OCI-LY1 (cell line): ENCODE data around the gene ANO8.

ENCODE experiments used
- H2AFZ ChIP-seq: fragments of 200-600 bp; sonication (generic), shearing (Covaris generic); 2 replicates; pipeline ENCODE4 v1.6.0; 2014; ENCODE audit warnings: antibody characterized with exemption, mild to moderate bottlenecking, low read length
- H3F3A ChIP-seq: fragments of 200-600 bp; sonication (generic), shearing (Covaris generic); 2 replicates; pipeline ENCODE4 v1.6.0; 2014; ENCODE audit warnings: mild to moderate bottlenecking, antibody characterized with exemption, low read length, moderate library complexity; ENCODE audit not compliant: insufficient read depth
- H3K27ac ChIP-seq: fragments of 200-600 bp; sonication (generic); 2 replicates; pipeline ENCODE4 v1.5.1; 2014; ENCODE audit warnings: low read length, mixed run types, mild to moderate bottlenecking, low read depth; ENCODE audit not compliant: poor library complexity, severe bottlenecking
- H3K27me3 ChIP-seq: fragments of 200-600 bp; sonication (generic); 2 replicates; pipeline ENCODE4 v1.6.0; 2014; ENCODE audit warnings: antibody characterized with exemption, mild to moderate bottlenecking, low read length, moderate library complexity; ENCODE audit not compliant: insufficient read depth
- H3K36me3 ChIP-seq: fragments of 200-600 bp; sonication (generic); 2 replicates; pipeline ENCODE4 v1.6.1; 2014; ENCODE audit warnings: mild to moderate bottlenecking, antibody characterized with exemption, low read length, moderate library complexity, mixed read lengths; ENCODE audit not compliant: insufficient read depth
- H3K4me1 ChIP-seq: fragments of 200-600 bp; sonication (generic); 2 replicates; pipeline ENCODE4 v1.5.1; 2014; ENCODE audit warnings: mild to moderate bottlenecking, low read length, moderate library complexity; ENCODE audit not compliant: insufficient read depth, severe bottlenecking
- H3K4me2 ChIP-seq: fragments of 200-600 bp; sonication (generic), shearing (Covaris generic); 2 replicates; pipeline ENCODE4 v1.6.1; 2014; ENCODE audit warnings: low read length
- H3K4me3 ChIP-seq: fragments of 200-600 bp; sonication (generic); 2 replicates; pipeline ENCODE4 v1.5.1; 2014; ENCODE audit warnings: low read length, low read depth, mild to moderate bottlenecking, mixed read lengths; ENCODE audit not compliant: poor library complexity, severe bottlenecking
- H3K79me2 ChIP-seq: fragments of 200-600 bp; shearing (Covaris generic); 2 replicates; pipeline ENCODE4 v1.6.1; 2016; ENCODE audit warnings: mixed run types, low read length, mixed read lengths; ENCODE audit not compliant: insufficient read depth
- H3K9ac ChIP-seq: fragments of 200-600 bp; sonication (generic), shearing (Covaris generic); 2 replicates; pipeline ENCODE4 v1.6.1; 2014; ENCODE audit warnings: mild to moderate bottlenecking, low read length, mixed read lengths
- H3K9me2 ChIP-seq: fragments of 200-600 bp; sonication (generic), shearing (Covaris generic); 2 replicates; pipeline ENCODE4 v1.6.1; 2014; ENCODE audit warnings: low read depth, mild to moderate bottlenecking, low read length, mixed read lengths
- H3K9me3 ChIP-seq: fragments of 200-600 bp; shearing (Covaris generic); 2 replicates; pipeline ENCODE4 v1.6.1; 2014; ENCODE audit warnings: low read length, mixed read lengths
- H4K20me1 ChIP-seq: fragments of 200-600 bp; sonication (generic), shearing (Covaris generic); 2 replicates; pipeline ENCODE4 v1.6.0; 2016; ENCODE audit warnings: mild to moderate bottlenecking, low read length; ENCODE audit not compliant: insufficient read depth
- CTCF ChIP-seq: fragments of 200-600 bp; sonication (generic), shearing (Covaris generic); IDR thresholded peaks from 2 replicates; pipeline ENCODE4 v1.5.1; 2017; ENCODE audit warnings: mild to moderate bottlenecking, antibody characterized with exemption, low read length, moderate library complexity, mixed read lengths
- EZH2 ChIP-seq: fragments of 200-600 bp; sonication (generic), shearing (Covaris generic); IDR thresholded peaks from 2 replicates; pipeline ENCODE4 v1.8.0; 2017; ENCODE audit warnings: borderline replicate concordance, mixed run types, mild to moderate bottlenecking, antibody characterized with exemption, low read length, moderate library complexity, mixed read lengths

Gene ANO8

GRCh38 chr19:17351815-17352435, 17.3 kb upstream of the ANO8 start:
- Histone ChIP-seq H3K27ac (no peak overlapping the region), H3K4me3 (no peak overlapping the region), H3K36me3 (no peaks in the 10 kb centered on the region), H3K9me2 (no peaks in the 10 kb centered on the region), H3K9me3 (no peaks in the 10 kb centered on the region), H3K27me3 (peaks cover 7% of the 10 kb centered on the region; the same call in 1 of the 2 replicates), H3F3A (no peaks in the 10 kb centered on the region), H3K4me1 (no peaks in the 10 kb centered on the region), H3K4me2 (no peak overlapping the region), H3K9ac (no peak overlapping the region), H2AFZ (no peak overlapping the region), H4K20me1 (no peaks in the 10 kb centered on the region), H3K79me2 (no peaks in the 10 kb centered on the region)
- TF ChIP-seq EZH2 = no peak
- no peak for TF ChIP-seq CTCF

GRCh38 chr19:17348700-17349099, 14.0 kb upstream of the ANO8 start:
- Histone ChIP-seq H4K20me1 (no peaks in the 10 kb centered on the region), H3K4me2 (no peak overlapping the region), H3K27me3 (peaks cover 7% of the 10 kb centered on the region; the same call in 1 of the 2 replicates), H3K79me2 (no peaks in the 10 kb centered on the region), H3K36me3 (peaks cover 7% of the 10 kb centered on the region), H2AFZ (no peak overlapping the region), H3K4me1 (peaks cover 4% of the 10 kb centered on the region), H3K27ac (no peak overlapping the region), H3K9me3 (no peaks in the 10 kb centered on the region), H3K9ac (no peak overlapping the region), H3F3A (no peaks in the 10 kb centered on the region; the same call in 1 of the 2 replicates), H3K9me2 (no peaks in the 10 kb centered on the region), H3K4me3 (no peak overlapping the region)
- TF ChIP-seq EZH2 (no peak), CTCF (no peak)

- Histone ChIP-seq H2AFZ (no peak overlapping the region), H4K20me1 (no peaks in the 10 kb centered on the region), H3F3A (no peaks in the 10 kb centered on the region; the same call in 1 of the 2 replicates), H3K27me3 (peaks cover 7% of the 10 kb centered on the region; the same call in 1 of the 2 replicates), H3K4me2 (no peak overlapping the region), H3K9me2 (no peaks in the 10 kb centered on the region), H3K4me3 (no peak overlapping the region), H3K9ac (no peak overlapping the region), H3K4me1 (peaks cover 4% of the 10 kb centered on the region), H3K79me2 (no peaks in the 10 kb centered on the region), H3K9me3 (no peaks in the 10 kb centered on the region), H3K36me3 (peaks cover 7% of the 10 kb centered on the region), H3K27ac (no peak overlapping the region)
- no peak for TF ChIP-seq CTCF
- TF ChIP-seq EZH2 = no peak
Observed at GRCh38 chr19:17347877-17348276, 13.2 kb upstream of the ANO8 start.
